ENCODE results near the gene RNU6-1. TPM values are rescaled to one million over a fixed set of nuclear protein-coding genes. Genes with fewer than 3 reads are reported as not detected.

Gene RNU6-1
- total and polyA plus RNA-seq, 9 donors, result not detected

- Histone ChIP-seq H3K27me3 (no peaks in the 10 kb centered on the region), H3K9me3 (no peaks in the 10 kb centered on the region), H3K4me1 (ENCODE audit: insufficient read depth) (no peaks in the 10 kb centered on the region), H3K36me3 (no peaks in the 10 kb centered on the region), H3K27ac (no peak overlapping the region), H3K4me3 (no peak overlapping the region)
- TF ChIP-seq EP300 (IDR thresholded peaks at IDR 0.05) (no peak), CTCF (IDR thresholded peaks at IDR 0.05) (no peak), POLR2A (IDR thresholded peaks at IDR 0.05) (no peak)
- WGBS, 3 donors, result 85 to 87% (median 87%) methylated on average over 19 of the region's 19 CpGs
- DNase-seq, result no peak
- intact Hi-C loops (cut with DNase I), result no loop called here
Observed at GRCh38 chr15:67801926-67802914, 37.6 kb downstream of the RNU6-1 start.

- no peaks in the 10 kb centered on the region for H3K27me3 ChIP-seq
- H3K4me3 ChIP-seq, result no peak overlapping the region
- H3K4me1 ChIP-seq (ENCODE audit: insufficient read depth), result no peaks in the 10 kb centered on the region
- 91 to 98% (median 92%) methylated on average over 2 of the region's 2 CpGs for WGBS, 3 donors
- DNase-seq, result no peak
- intact Hi-C loops (cut with DNase I), result no loop called here
- no peak overlapping the region for H3K27ac ChIP-seq
- H3K36me3 ChIP-seq, result no peaks in the 10 kb centered on the region
- H3K9me3 ChIP-seq, result no peaks in the 10 kb centered on the region
- no peak for TF ChIP-seq CTCF (IDR thresholded peaks at IDR 0.05)
- TF ChIP-seq POLR2A (IDR thresholded peaks at IDR 0.05), result no peak
- TF ChIP-seq EP300 (IDR thresholded peaks at IDR 0.05), result no peak
Observed at GRCh38 chr15:67801142-67801541, 38.7 kb downstream of the RNU6-1 start.

GRCh38 chr15:67799801-67800205, 40.0 kb downstream of the RNU6-1 start:
- intact Hi-C loops (cut with DNase I), result no loop called here
- H3K4me3 ChIP-seq, result no peak overlapping the region
- no peaks in the 10 kb centered on the region for H3K4me1 ChIP-seq (ENCODE audit: insufficient read depth)
- DNase-seq, result no peak
- 57 to 67% (median 67%) methylated on average over 6 of the region's 6 CpGs for WGBS, 3 donors
- no peak for TF ChIP-seq CTCF (IDR thresholded peaks at IDR 0.05)
- no peak for TF ChIP-seq POLR2A (IDR thresholded peaks at IDR 0.05)
- TF ChIP-seq EP300 (IDR thresholded peaks at IDR 0.05), result no peak
- no peaks in the 10 kb centered on the region for H3K27me3 ChIP-seq
- H3K36me3 ChIP-seq, result no peaks in the 10 kb centered on the region
- no peaks in the 10 kb centered on the region for H3K9me3 ChIP-seq
- H3K27ac ChIP-seq, result no peak overlapping the region

GRCh38 chr15:67796196-67797127, 43.4 kb downstream of the RNU6-1 start:
- H3K27me3 ChIP-seq, result no peaks in the 10 kb centered on the region
- intact Hi-C loops (cut with DNase I), result no loop called here
- 80 to 85% (median 85%) methylated on average over 4 of the region's 4 CpGs for WGBS, 3 donors

More at GRCh38 chr15:67796196-67797127, 43.4 kb downstream of the RNU6-1 start:
- TF ChIP-seq POLR2A (IDR thresholded peaks at IDR 0.05), result no peak
- TF ChIP-seq EP300 (IDR thresholded peaks at IDR 0.05), result no peak
- no peak for TF ChIP-seq CTCF (IDR thresholded peaks at IDR 0.05)
- no peak overlapping the region for H3K4me3 ChIP-seq
- no peaks in the 10 kb centered on the region for H3K9me3 ChIP-seq
- no peak for DNase-seq
- no peaks in the 10 kb centered on the region for H3K4me1 ChIP-seq (ENCODE audit: insufficient read depth)
- H3K36me3 ChIP-seq, result no peaks in the 10 kb centered on the region
- H3K27ac ChIP-seq, result no peak overlapping the region

Measured in ovary (tissue), 9 donors.